Gastrocnemius medialis (tissue), 4 donors: Measurements from ENCODE around the gene SMURF1.

Experiments
- POLR2A ChIP-seq, 2 donors: fragments of 450-650 bp; IDR thresholded peaks; one replicate each; pipeline ENCODE4 v1.6.1; 2017; ENCODE audit warnings: antibody characterized with exemption in 2 of 2, mild to moderate bottlenecking in 2 of 2, moderate library complexity in 2 of 2
- TF ChIP-seq, protein P1 (sequence below), 5 experiments: fragments of 450-650 bp in 3 of 5; fragments of 200-600 bp in 2 of 5; sonication (generic) in 2 of 5; IDR thresholded peaks in 4 of 5; conservative IDR thresholded peaks in 1 of 5; 1 replicate in 4 of 5; 2 replicates in 1 of 5; pipeline ENCODE4 v1.5.1; 2016 to 2019; ENCODE audit warnings: antibody characterized with exemption in 5 of 5, mild to moderate bottlenecking in 3 of 5, moderate library complexity in 3 of 5

- TF ChIP-seq, protein P1, sequence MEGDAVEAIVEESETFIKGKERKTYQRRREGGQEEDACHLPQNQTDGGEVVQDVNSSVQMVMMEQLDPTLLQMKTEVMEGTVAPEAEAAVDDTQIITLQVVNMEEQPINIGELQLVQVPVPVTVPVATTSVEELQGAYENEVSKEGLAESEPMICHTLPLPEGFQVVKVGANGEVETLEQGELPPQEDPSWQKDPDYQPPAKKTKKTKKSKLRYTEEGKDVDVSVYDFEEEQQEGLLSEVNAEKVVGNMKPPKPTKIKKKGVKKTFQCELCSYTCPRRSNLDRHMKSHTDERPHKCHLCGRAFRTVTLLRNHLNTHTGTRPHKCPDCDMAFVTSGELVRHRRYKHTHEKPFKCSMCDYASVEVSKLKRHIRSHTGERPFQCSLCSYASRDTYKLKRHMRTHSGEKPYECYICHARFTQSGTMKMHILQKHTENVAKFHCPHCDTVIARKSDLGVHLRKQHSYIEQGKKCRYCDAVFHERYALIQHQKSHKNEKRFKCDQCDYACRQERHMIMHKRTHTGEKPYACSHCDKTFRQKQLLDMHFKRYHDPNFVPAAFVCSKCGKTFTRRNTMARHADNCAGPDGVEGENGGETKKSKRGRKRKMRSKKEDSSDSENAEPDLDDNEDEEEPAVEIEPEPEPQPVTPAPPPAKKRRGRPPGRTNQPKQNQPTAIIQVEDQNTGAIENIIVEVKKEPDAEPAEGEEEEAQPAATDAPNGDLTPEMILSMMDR (IDR thresholded peaks at IDR 0.05 in 4 of 5, conservative IDR thresholded peaks at IDR 0.05 in 1 of 5): no peak
- no peak for TF ChIP-seq POLR2A (IDR thresholded peaks at IDR 0.05)
Observed at GRCh38 chr7:99125505-99125865, 18.4 kb downstream of the SMURF1 start.
